ENCODE results near the gene DHODH. TPM values are rescaled to one million over a fixed set of nuclear protein-coding genes. Genes with fewer than 3 reads are reported as not detected.
"Not testable (repeated sequence)": the region's sequence is repeated elsewhere in the genome, so short reads cannot be mapped to it uniquely, and the experiment has no call there.

Gene DHODH
- total and polyA plus RNA-seq, 7 donors: 3.2 to 8.0 (median 4.1) TPM

DNA sequence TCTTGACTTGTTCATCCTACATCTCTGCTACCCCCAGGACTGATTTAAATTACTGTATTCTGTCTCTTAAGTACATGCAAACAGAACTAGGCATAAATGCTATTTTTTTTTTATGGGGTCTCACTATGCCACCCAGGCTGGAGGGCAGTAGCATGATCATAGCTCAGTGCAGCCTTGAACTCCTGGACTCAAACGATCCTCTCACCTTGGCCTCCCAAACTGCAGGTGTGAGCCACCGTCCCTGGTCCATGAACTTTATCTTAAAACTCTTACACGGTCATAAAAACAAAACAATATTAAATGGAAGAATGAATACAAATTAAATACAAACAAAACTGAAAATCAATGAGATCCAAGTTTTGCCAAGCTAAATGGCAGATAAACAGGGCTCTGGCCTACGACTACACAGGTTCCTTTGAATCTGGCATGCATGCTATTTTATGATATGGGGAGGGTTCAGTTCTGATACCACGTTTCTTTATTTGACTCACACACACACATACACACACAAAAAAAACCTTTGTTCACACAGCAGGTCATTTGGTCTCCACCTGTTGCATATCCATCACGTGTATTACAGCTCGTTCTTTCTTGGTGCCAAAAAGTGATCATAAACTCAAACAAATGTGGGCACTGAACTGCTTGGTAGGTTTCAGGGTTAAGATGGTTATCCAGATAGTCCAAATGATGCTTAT is 7.2 kb upstream of the DHODH start:
- 13 to 61% methylated on average over 7 of the region's 7 CpGs for WGBS, 2 donors
- Histone ChIP-seq H3K27ac (no peak overlapping the region), H3K4me1 (no peaks in the 10 kb centered on the region), H3K27me3 (no peaks in the 10 kb centered on the region), H3K36me3 (no peaks in the 10 kb centered on the region), H3K4me3 (no peak overlapping the region), H3K9me3 (no peaks in the 10 kb centered on the region)
- intact Hi-C loops (cut with DNase I): loop anchor here (10.0 kb wide), 1 partner anchor 663 kb away; no protein-coding TSS in a partner anchor
- no peak for DNase-seq
- TF ChIP-seq CTCF (IDR thresholded peaks at IDR 0.05) (no peak), POLR2AphosphoS5 (IDR thresholded peaks at IDR 0.05) (no peak), EP300 (IDR thresholded peaks at IDR 0.05) (no peak), POLR2A (IDR thresholded peaks at IDR 0.05) (no peak)

DNA sequence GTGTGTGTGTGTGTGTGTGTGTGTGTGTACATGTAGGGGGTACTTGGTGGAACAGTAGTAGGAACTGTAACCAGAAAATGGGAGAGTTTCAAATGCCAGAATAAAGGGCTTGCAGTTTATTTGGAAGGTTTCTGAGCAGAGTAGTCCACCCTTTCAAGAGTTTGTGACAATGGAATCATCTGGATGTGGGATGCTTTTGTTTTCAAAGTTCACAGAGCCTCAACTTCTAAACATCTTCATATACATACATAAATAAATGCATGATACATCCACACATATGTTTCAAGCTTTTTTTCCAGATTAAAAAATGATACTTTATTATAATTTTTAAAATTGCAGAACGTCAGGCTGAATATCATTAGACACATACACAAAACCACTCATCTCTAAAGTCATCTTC is 5.9 kb upstream of the DHODH start:
- Histone ChIP-seq H3K36me3 (no peaks in the 10 kb centered on the region), H3K9me3 (no peaks in the 10 kb centered on the region), H3K27ac (no peak overlapping the region), H3K27me3 (no peaks in the 10 kb centered on the region), H3K4me3 (no peak overlapping the region), H3K4me1 (no peaks in the 10 kb centered on the region)
- intact Hi-C loops (cut with DNase I): loop anchor here (10.0 kb wide), 1 partner anchor 662 kb away; no protein-coding TSS in a partner anchor
- TF ChIP-seq CTCF (IDR thresholded peaks at IDR 0.05) (no peak), POLR2AphosphoS5 (IDR thresholded peaks at IDR 0.05) (no peak)
- 87 to 92% methylated on average over 1 of the region's 1 CpG for WGBS, 2 donors
- no peak for DNase-seq

DNA sequence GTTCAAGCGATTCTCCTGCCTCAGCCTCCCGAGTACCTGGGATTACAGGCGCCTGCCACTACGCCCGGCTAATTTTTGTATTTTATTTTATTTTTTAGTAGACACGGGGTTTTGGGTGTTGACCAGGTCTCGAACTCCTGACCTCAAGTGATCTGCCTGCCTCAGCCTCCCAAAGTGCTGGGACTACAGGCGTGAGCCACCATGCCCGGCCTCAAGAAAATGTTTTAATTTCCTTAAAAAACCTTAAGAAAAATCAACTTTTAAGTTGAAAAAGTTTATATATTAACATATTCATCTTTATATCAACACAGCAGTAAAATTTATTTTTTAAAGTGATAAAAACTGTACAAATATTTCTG is 500 bp upstream of the DHODH start:
- H3K9me3 ChIP-seq, H3K36me3 ChIP-seq, H3K4me1 ChIP-seq, H3K27me3 ChIP-seq: not testable (repeated sequence)
- intact Hi-C loops (cut with DNase I): loop anchor here (1.0 to 10.0 kb wide), 3 partner anchors 85 to 657 kb away; partner anchors contain the start of genes DHX38, IST1 and TXNL4B
- WGBS, 2 donors: 55 to 79% methylated on average over 9 of the region's 9 CpGs
- DNase-seq: peak; percentile 22
- peak overlapping the region in 3 of 4 donors; percentile 57 to 83 (median 81) for H3K4me3 ChIP-seq
- H3K27ac ChIP-seq: peak overlapping the region; percentile 36 to 66 (median 54)

DNA sequence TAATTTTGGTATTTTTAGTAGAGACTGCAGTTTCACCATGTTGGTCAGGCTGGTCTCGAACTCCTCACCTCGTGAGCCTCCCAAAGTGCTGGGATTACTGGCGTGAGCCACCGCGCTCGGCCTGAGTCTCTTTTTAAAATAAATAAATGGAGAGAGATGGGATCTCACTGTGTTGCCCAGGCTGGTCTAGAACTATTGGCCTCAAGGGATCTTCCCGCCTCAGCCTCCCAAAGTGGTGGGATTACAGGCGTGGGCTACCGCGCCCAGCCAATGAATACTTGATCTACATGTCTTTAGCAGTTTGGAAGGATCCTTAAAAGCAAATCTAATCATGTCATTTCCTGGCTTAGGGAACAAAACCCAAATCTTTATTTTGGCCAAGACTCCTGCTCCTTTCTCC is 1.2 kb downstream of the DHODH start:
- Histone ChIP-seq H3K27ac (no peak overlapping the region), H3K4me1 (peaks cover 0 to 4% (median 2%) of the 10 kb centered on the region in 4 donors), H3K36me3 (peaks cover 0 to 14% (median 3%) of the 10 kb centered on the region in 4 donors), H3K27me3 (no peaks in the 10 kb centered on the region), H3K9me3 (no peaks in the 10 kb centered on the region), H3K4me3 (no peak overlapping the region)
- peak; percentile 41 for DNase-seq
- 96 to 97% methylated on average over 10 of the region's 10 CpGs for WGBS, 2 donors
- intact Hi-C loops (cut with DNase I): loop anchor here (5.0 to 10.0 kb wide), 2 partner anchors 112 to 655 kb away; partner anchors contain the start of gene IST1
- TF ChIP-seq POLR2A (IDR thresholded peaks at IDR 0.05): no peak
- TF ChIP-seq CTCF (IDR thresholded peaks at IDR 0.05): no peak
- TF ChIP-seq POLR2AphosphoS5 (IDR thresholded peaks at IDR 0.05): no peak
- TF ChIP-seq EP300 (IDR thresholded peaks at IDR 0.05): no peak

GRCh38 chr16:72012607-72013006 is 4.1 kb downstream of the DHODH start:
- no peak overlapping the region for H3K4me3 ChIP-seq
- TF ChIP-seq POLR2AphosphoS5 (IDR thresholded peaks at IDR 0.05) (no peak), EP300 (IDR thresholded peaks at IDR 0.05) (no peak), CTCF (IDR thresholded peaks at IDR 0.05) (no peak), POLR2A (IDR thresholded peaks at IDR 0.05) (no peak)
- H3K27me3 ChIP-seq: no peaks in the 10 kb centered on the region
- H3K36me3 ChIP-seq: peaks cover 0 to 37% (median 3%) of the 10 kb centered on the region in 4 donors
- H3K9me3 ChIP-seq: no peaks in the 10 kb centered on the region
- no peak overlapping the region for H3K27ac ChIP-seq
- DNase-seq: peak; percentile 34
- H3K4me1 ChIP-seq: peaks cover 0 to 4% (median 2%) of the 10 kb centered on the region in 4 donors
- intact Hi-C loops (cut with DNase I): no loop called here
- WGBS, 2 donors: 79 to 85% methylated on average over 9 of the region's 9 CpGs

Data from sigmoid colon (tissue), 7 donors.